ENCODE results near the gene ARPC5L. TPM values are rescaled to one million over a fixed set of nuclear protein-coding genes. Genes with fewer than 3 reads are reported as not detected.
"Not testable (repeated sequence)": the region's sequence is repeated elsewhere in the genome, so short reads cannot be mapped to it uniquely, and the experiment has no call there.

The ARPC5L gene
- total RNA-seq, 1 donor from 2014 or later: 53.3 TPM

DNA sequence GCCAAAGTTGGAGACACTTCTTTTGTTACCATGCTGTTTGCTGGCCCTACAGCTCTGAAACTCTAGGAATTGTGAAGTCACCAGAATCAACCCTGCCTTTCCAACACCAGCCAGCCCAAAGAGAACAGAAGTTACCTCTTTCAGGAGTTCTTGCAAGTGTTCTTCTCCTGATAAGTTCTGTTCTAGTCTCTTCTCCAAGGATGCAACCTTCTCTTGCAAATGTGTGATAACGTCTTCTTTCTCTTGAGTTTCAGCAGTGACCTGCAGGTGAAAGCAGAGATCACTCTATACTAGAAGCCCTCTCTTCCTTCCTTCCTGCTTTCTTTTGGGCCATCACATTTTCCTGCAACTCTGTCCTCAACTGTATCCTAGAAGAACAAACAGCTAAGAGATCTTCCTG is 49.8 kb downstream of the ARPC5L start:
- H3K4me3 ChIP-seq (ENCODE audit: low read depth, low read length): no peak overlapping the region
- TF ChIP-seq, protein P1, sequence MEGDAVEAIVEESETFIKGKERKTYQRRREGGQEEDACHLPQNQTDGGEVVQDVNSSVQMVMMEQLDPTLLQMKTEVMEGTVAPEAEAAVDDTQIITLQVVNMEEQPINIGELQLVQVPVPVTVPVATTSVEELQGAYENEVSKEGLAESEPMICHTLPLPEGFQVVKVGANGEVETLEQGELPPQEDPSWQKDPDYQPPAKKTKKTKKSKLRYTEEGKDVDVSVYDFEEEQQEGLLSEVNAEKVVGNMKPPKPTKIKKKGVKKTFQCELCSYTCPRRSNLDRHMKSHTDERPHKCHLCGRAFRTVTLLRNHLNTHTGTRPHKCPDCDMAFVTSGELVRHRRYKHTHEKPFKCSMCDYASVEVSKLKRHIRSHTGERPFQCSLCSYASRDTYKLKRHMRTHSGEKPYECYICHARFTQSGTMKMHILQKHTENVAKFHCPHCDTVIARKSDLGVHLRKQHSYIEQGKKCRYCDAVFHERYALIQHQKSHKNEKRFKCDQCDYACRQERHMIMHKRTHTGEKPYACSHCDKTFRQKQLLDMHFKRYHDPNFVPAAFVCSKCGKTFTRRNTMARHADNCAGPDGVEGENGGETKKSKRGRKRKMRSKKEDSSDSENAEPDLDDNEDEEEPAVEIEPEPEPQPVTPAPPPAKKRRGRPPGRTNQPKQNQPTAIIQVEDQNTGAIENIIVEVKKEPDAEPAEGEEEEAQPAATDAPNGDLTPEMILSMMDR (conservative IDR thresholded peaks at IDR 0.05; ENCODE audit: low read depth, low read length): no peak
- DNase-seq (ENCODE audit: low read depth): no peak

DNA sequence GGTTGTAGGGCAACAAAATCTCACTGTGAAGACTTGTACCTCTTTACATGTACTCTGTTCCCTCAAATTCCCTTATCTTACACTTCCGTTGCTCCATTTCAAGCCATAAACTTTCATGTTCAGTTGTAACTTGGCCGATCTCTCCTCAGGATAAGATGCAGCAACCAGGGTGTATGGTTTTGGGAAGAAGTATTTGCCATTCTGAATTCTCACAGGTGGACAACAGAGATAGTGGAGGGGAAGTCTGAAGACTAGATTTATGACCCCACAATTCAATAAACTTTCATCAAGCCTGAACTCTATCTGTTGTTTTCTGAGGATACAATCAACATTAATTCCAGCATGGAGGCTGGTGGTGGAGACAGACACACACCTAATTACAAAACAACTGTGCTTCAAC is 51.4 kb downstream of the ARPC5L start:
- TF ChIP-seq, protein P1 (conservative IDR thresholded peaks at IDR 0.05; ENCODE audit: low read depth, low read length): no peak
- no peak for DNase-seq (ENCODE audit: low read depth)
- no peak overlapping the region for H3K4me3 ChIP-seq (ENCODE audit: low read depth, low read length)

DNA sequence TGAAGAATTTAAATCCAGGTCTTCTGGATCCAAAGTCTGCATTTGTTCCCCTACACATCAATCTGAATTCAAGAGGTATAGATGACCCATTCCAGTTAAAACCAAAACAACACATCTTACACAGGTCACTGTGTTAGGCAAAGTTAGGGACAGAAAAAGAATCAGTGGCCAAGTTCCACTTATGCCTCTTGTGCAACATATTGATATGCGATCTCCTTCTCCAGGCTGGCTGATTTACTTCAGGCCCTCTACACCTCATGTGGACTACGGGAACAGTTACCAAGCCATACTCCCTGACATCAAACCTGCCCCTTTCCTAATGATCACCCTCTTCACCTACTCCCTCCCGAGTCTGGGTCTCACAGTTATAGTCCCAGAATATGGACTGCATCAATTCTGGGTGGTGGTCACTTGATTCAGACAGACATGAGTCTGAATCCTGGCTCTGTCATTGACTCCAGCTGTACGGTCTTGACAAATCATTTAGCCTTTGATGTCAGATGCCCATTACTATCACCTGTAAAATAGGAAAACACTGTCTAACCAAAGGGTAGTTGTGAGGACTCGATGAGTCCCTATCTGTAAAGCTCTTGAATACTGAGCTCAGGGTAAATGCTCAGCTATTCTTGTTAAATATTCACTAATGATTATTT is 52.9 kb downstream of the ARPC5L start:
- TF ChIP-seq, protein P1 (conservative IDR thresholded peaks at IDR 0.05; ENCODE audit: low read depth, low read length): no peak
- no peak overlapping the region for H3K4me3 ChIP-seq (ENCODE audit: low read depth, low read length)
- no peak for DNase-seq (ENCODE audit: low read depth)

DNA sequence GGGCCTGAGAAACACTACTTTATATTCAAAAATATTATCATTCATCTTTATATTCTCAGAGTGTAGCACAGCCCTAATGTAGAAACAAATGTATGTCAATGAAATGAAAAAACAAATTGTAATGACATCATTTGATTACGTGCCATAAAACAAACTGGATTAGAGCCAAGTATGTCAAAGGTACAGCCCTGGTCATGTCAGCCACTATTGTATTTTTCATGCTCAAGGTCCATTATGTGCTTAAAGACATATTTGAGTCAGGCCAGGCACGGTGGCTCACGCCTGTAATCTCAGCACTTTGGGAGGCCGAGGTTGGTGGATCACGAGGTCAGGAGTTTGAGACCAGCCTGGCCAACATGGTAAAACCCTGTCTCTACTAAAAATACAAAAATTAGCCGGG is 58.5 kb downstream of the ARPC5L start:
- not testable (repeated sequence) for H3K4me3 ChIP-seq (ENCODE audit: low read depth, low read length)

More for the DNA sequence above, 58.5 kb downstream of the ARPC5L start:
- not testable (repeated sequence) for DNase-seq (ENCODE audit: low read depth)

Other genes with a start within 250 kb of the ARPC5L start
- gene NR6A1, start 90.8 kb upstream of the ARPC5L start, total RNA-seq: 1.1 and 2.0 TPM in 2 replicates
- 3.5 and 7.0 TPM in 2 replicates for gene OLFML2A, start 85.0 kb upstream of the ARPC5L start, total RNA-seq
- not detected in 2 replicates for gene WDR38, start 8.7 kb upstream of the ARPC5L start, total RNA-seq
- gene RPL35, start 173 bp upstream of the ARPC5L start, total RNA-seq: 2,998 and 3,916 TPM in 2 replicates
- gene GOLGA1, start 79.0 kb downstream of the ARPC5L start, total RNA-seq: 5.4 and 26.0 TPM in 2 replicates